ENCODE measurements around the gene GPC4.

DNA sequence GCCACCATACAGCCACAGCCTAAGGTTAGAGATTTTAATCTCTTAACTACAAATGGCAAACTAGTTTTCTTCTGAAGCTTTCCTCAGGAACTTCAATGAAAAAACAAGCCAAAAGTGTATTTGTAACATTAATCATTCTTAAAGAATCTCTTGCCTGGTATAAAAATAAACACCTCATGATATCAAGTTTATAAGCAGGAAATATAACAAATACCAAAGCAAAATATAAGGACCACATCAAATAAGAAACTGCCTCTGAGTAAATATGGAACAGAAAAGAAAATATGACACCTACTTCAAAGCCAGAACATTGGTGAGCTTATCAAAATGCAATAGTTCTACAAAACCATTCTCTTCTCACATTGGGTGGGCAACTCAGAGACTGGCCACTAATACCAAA, 89.9 kb downstream of the GPC4 start:
- TF ChIP-seq MAX (IDR thresholded peaks at IDR 0.05) = no peak
- no peak for TF ChIP-seq ZBTB7A (IDR thresholded peaks at IDR 0.05; ENCODE audit: low read depth)
- no peak for TF ChIP-seq EGR1 (IDR thresholded peaks at IDR 0.05)
- TF ChIP-seq YY1 (IDR thresholded peaks at IDR 0.05; ENCODE audit: low read depth) = no peak

Measured in Ishikawa (cell line).